CD14-positive monocyte (primary cell): Measurements from ENCODE around the gene GPR26. TPM values are rescaled to one million over a fixed set of nuclear protein-coding genes. Genes with fewer than 3 reads are reported as not detected.

Experiments used
- DNase-seq, 3 donors: peaks; one replicate each; pipeline ENCODE4 v3.0.0-alpha.2; 2011 to 2022
- H2AFZ ChIP-seq: 2 replicates; pipeline ENCODE4 v1.6.0; 2012; ENCODE audit warnings: mild to moderate bottlenecking, low read depth, low read length, inconsistent platforms; ENCODE audit not compliant: insufficient read depth, poor library complexity, severe bottlenecking
- H3K27ac ChIP-seq, 2 donors: 1 replicate in 1 of 2; 2 replicates in 1 of 2; pipeline ENCODE4 v1.5.1; 2012 to 2013; ENCODE audit warnings: low read length in 2 of 2, control low read depth in 1 of 2, inconsistent platforms in 1 of 2, low read depth in 1 of 2, mild to moderate bottlenecking in 1 of 2
- H3K27me3 ChIP-seq, 2 donors: one replicate each; pipeline versions ENCODE4 v1.6.0 to v1.6.1; 2011 to 2013; ENCODE audit warnings: low read length in 2 of 2; ENCODE audit not compliant: control insufficient read depth in 2 of 2, insufficient read depth in 2 of 2
- H3K36me3 ChIP-seq, 2 donors: replicated peaks in 1 of 2; 1 replicate in 1 of 2; 2 replicates in 1 of 2; pipeline versions ENCODE4 v1.5.1 to v1.6.1; 2012 to 2013; ENCODE audit warnings: low read length in 2 of 2, control low read depth in 1 of 2, inconsistent platforms in 1 of 2, mild to moderate bottlenecking in 1 of 2; ENCODE audit not compliant: insufficient read depth in 2 of 2, control insufficient read depth in 1 of 2
- H3K4me1 ChIP-seq, 2 donors: 1 replicate in 1 of 2; 2 replicates in 1 of 2; pipeline versions ENCODE4 v1.5.1 to v1.6.1; 2012 to 2013; ENCODE audit warnings: low read length in 2 of 2, control low read depth in 1 of 2, inconsistent platforms in 1 of 2, mild to moderate bottlenecking in 1 of 2, moderate library complexity in 1 of 2; ENCODE audit not compliant: insufficient read depth in 2 of 2, control insufficient read depth in 1 of 2
- H3K4me2 ChIP-seq: replicated peaks from 2 replicates; pipeline ENCODE3; 2012; ENCODE audit warnings: low read length, moderate library complexity, mild to moderate bottlenecking; ENCODE audit not compliant: poor library complexity, severe bottlenecking; ENCODE audit errors: extremely low read depth
- H3K4me3 ChIP-seq, 3 experiments: fragments of 200-600 bp in 1 of 3; sonication (generic) in 1 of 3; replicated peaks in 1 of 3; 1 replicate in 2 of 3; 2 replicates in 1 of 3; pipeline ENCODE4 v1.5.1; 2011 to 2013; ENCODE audit warnings: low read length in 3 of 3, mild to moderate bottlenecking in 3 of 3, control low read depth in 2 of 3, low read depth in 2 of 3, inconsistent platforms in 1 of 3, moderate library complexity in 1 of 3
- H3K79me2 ChIP-seq: 2 replicates; pipeline ENCODE4 v1.6.0; 2012; ENCODE audit warnings: mild to moderate bottlenecking, control low read depth, inconsistent platforms, low read length, moderate library complexity; ENCODE audit not compliant: insufficient read depth
- H3K9ac ChIP-seq: 2 replicates; pipeline ENCODE4 v1.6.0; 2017; ENCODE audit warnings: low read length, mild to moderate bottlenecking; ENCODE audit not compliant: insufficient read depth, poor library complexity, severe bottlenecking
- H3K9me3 ChIP-seq, 2 donors: replicated peaks in 1 of 2; 1 replicate in 1 of 2; 2 replicates in 1 of 2; pipeline versions ENCODE4 v1.5.1 to v1.6.1; 2012 to 2013; ENCODE audit warnings: low read length in 2 of 2, control low read depth in 1 of 2; ENCODE audit not compliant: control insufficient read depth in 1 of 2, insufficient read depth in 1 of 2
- H4K20me1 ChIP-seq: 2 replicates; pipeline ENCODE4 v1.6.0; 2012; ENCODE audit warnings: mild to moderate bottlenecking, low read length, control low read depth, moderate library complexity; ENCODE audit not compliant: insufficient read depth
- H3K27ac Mint-ChIP-seq, 7 donors: one replicate each; pipeline ENCODE4 v1.8.0; 2020; ENCODE audit warnings: mild to moderate bottlenecking in 7 of 7, mixed read lengths in 7 of 7, moderate library complexity in 6 of 7, inconsistent platforms in 2 of 7
- H3K27me3 Mint-ChIP-seq, 3 donors: one replicate each; pipeline ENCODE4 v1.8.0; 2021 to 2022; ENCODE audit warnings: low read depth in 3 of 3, mild to moderate bottlenecking in 3 of 3, mixed read lengths in 3 of 3, moderate library complexity in 3 of 3, inconsistent platforms in 1 of 3
- H3K36me3 Mint-ChIP-seq, 2 donors: one replicate each; pipeline ENCODE4 v1.8.0; 2020; ENCODE audit warnings: mixed read lengths in 2 of 2, inconsistent platforms in 1 of 2, mild to moderate bottlenecking in 1 of 2
- H3K4me1 Mint-ChIP-seq: one replicate; pipeline ENCODE4 v1.8.0; 2020; ENCODE audit warnings: mild to moderate bottlenecking, mixed read lengths
- H3K4me3 Mint-ChIP-seq, 2 donors: one replicate each; pipeline ENCODE4 v1.8.0; 2020; ENCODE audit warnings: mild to moderate bottlenecking in 2 of 2, mixed read lengths in 2 of 2, moderate library complexity in 1 of 2
- H3K9me3 Mint-ChIP-seq, 7 donors: one replicate each; pipeline ENCODE4 v1.8.0; 2020 to 2022; ENCODE audit warnings: mixed read lengths in 7 of 7, mild to moderate bottlenecking in 6 of 7, moderate library complexity in 6 of 7, inconsistent platforms in 2 of 7
- CTCF ChIP-seq: fragments of 200-600 bp; IDR thresholded peaks from one replicate; pipeline ENCODE4 v1.8.0; 2022; ENCODE audit warnings: antibody characterized with exemption, mild to moderate bottlenecking
- WGBS: methylation state at CpG from one replicate; pipeline ENCODE4 v1.1.5; 2013; ENCODE audit warnings: missing lambda C conversion rate; ENCODE audit not compliant: insufficient coverage; 5-methylcytosine and 5-hydroxymethylcytosine counted together
- intact Hi-C, 2 donors: fragments of 100-400 bp; cut with micrococcal nuclease; formaldehyde crosslinking; loops; one replicate each; pipeline versions ENCODE4 v1.15.0 to v1.15.1; 2023
- polyA plus RNA-seq, 3 donors: library from polyadenylated mRNA; depleted of rRNA in 1 of 3; unstranded in 2 of 3; stranded (reverse) in 1 of 3; fragments of 300-500 nt in 2 of 3; fragments of >200 nt in 1 of 3; fragmentation: Illumina TruSeq in 2 of 3; gene quantifications; 1 replicate in 2 of 3; 2 replicates in 1 of 3; pipeline ENCODE4 v1.2.3, GENCODE V29; 2012 to 2021

The GPR26 gene
- polyA plus RNA-seq, 3 donors, result not detected

- Mint-ChIP-seq H3K9me3 (peaks cover 0 to 6% (median 0%) of the 10 kb centered on the region in 7 donors), H3K27ac (no peak overlapping the region), H3K36me3 (no peaks in the 10 kb centered on the region), H3K27me3 (peaks cover 4 to 6% (median 5%) of the 10 kb centered on the region in 3 donors), H3K4me3 (no peak overlapping the region), H3K4me1 (no peaks in the 10 kb centered on the region)
- Histone ChIP-seq H3K27ac (no peak overlapping the region), H3K9me3 (no peaks in the 10 kb centered on the region), H3K79me2 (no peaks in the 10 kb centered on the region), H3K36me3 (no peaks in the 10 kb centered on the region), H4K20me1 (no peaks in the 10 kb centered on the region), H3K4me3 (no peak overlapping the region), H2AFZ (no peak overlapping the region), H3K27me3 (no peaks in the 10 kb centered on the region), H3K4me1 (no peaks in the 10 kb centered on the region), H3K4me2 (no peak overlapping the region), H3K9ac (no peak overlapping the region)
- WGBS, result 84% methylated on average over 5 of the region's 8 CpGs
- DNase-seq, result no peak
- no peak for TF ChIP-seq CTCF
- intact Hi-C loops, result no loop called here
Measured at GRCh38 chr10:123642697-123643096, 23.5 kb upstream of the GPR26 start.

- no peaks in the 10 kb centered on the region for H3K4me1 ChIP-seq
- no peak overlapping the region for H3K4me2 ChIP-seq
- Mint-ChIP-seq H3K27me3 (peaks cover 3 to 6% (median 4%) of the 10 kb centered on the region in 3 donors), H3K36me3 (no peaks in the 10 kb centered on the region), H3K9me3 (peaks cover 0 to 6% (median 0%) of the 10 kb centered on the region in 7 donors), H3K4me3 (no peak overlapping the region), H3K27ac (no peak overlapping the region), H3K4me1 (no peaks in the 10 kb centered on the region)
- DNase-seq, result no peak
- H2AFZ ChIP-seq, result no peak overlapping the region
- H3K27me3 ChIP-seq, result no peaks in the 10 kb centered on the region
- intact Hi-C loops, result no loop called here
- H3K79me2 ChIP-seq, result no peaks in the 10 kb centered on the region
- no peak overlapping the region for H3K9ac ChIP-seq
- H3K27ac ChIP-seq, result no peak overlapping the region
- H3K4me3 ChIP-seq, result no peak overlapping the region
- no peaks in the 10 kb centered on the region for H4K20me1 ChIP-seq
- TF ChIP-seq CTCF, result no peak
- 72% methylated on average over 6 of the region's 10 CpGs for WGBS
- no peaks in the 10 kb centered on the region for H3K36me3 ChIP-seq
- no peaks in the 10 kb centered on the region for H3K9me3 ChIP-seq
Measured at GRCh38 chr10:123643315-123643714, 22.8 kb upstream of the GPR26 start.
